IMR-90 (cell line): ENCODE results near the gene HEBP1. TPM values are rescaled to one million over a fixed set of nuclear protein-coding genes. Genes with fewer than 3 reads are reported as not detected.
A peak's percentile ranks its signal among the peaks of the same experiment; 100 is the strongest.

Source experiments
- ATAC-seq: fragments of 200-7000 bp; cut with Tn5 transposase; 2 replicates; pipeline ENCODE4 v1.9.1; 2020; ENCODE audit warnings: low read depth, mild to moderate bottlenecking, moderate library complexity
- BruUV-seq: library from RNA; stranded (reverse); fragments of 400-500 nt; replicated peaks from 2 replicates; lab custom pipeline; 2021; lab: Mats Ljungman, UMichigan
- CTCF ChIA-PET: fragments of 300-600 bp; formaldehyde crosslinking; extraction: SDS; loops from one replicate; lab custom pipeline; 2021; ENCODE audit warnings: antibody characterized with exemption; lab: Yijun Ruan, JAX
- POLR2A ChIA-PET: fragments of 300-600 bp; sonication (Branson Sonifier 250); formaldehyde crosslinking; loops from one replicate; lab custom pipeline; 2022; ENCODE audit warnings: antibody characterized with exemption; ENCODE audit not compliant: unreplicated experiment; lab: Charles Lee
- DNase-seq: peaks from one replicate; pipeline ENCODE4 v3.0.0; 2013
- H2AFZ ChIP-seq: replicated peaks from 2 replicates; pipeline ENCODE3; 2013; ENCODE audit warnings: low read length, mild to moderate bottlenecking; ENCODE audit not compliant: poor library complexity
- H2AK5ac ChIP-seq: 2 replicates; pipeline ENCODE4 v1.6.1; 2013; ENCODE audit warnings: low read depth, low read length, inconsistent platforms
- H2AK9ac ChIP-seq: replicated peaks from 2 replicates; pipeline ENCODE3; 2013; ENCODE audit warnings: mild to moderate bottlenecking, low read depth, low read length, moderate library complexity; ENCODE audit not compliant: poor library complexity
- H2BK120ac ChIP-seq: 2 replicates; pipeline ENCODE4 v1.6.1; 2013; ENCODE audit warnings: low read depth, low read length, inconsistent platforms
- H2BK15ac ChIP-seq: 3 replicates; pipeline ENCODE4 v1.6.1; 2013; ENCODE audit warnings: low read depth, low read length, inconsistent platforms
- H2BK20ac ChIP-seq: 2 replicates; pipeline ENCODE4 v1.6.1; 2013; ENCODE audit warnings: low read depth, mild to moderate bottlenecking, inconsistent platforms, low read length, moderate library complexity
- H2BK5ac ChIP-seq: 2 replicates; pipeline ENCODE4 v1.6.1; 2013; ENCODE audit warnings: mild to moderate bottlenecking, low read depth, low read length, inconsistent platforms; ENCODE audit not compliant: poor library complexity, severe bottlenecking
- H3K14ac ChIP-seq: replicated peaks from 2 replicates; pipeline ENCODE4 v1.6.1; 2013; ENCODE audit warnings: low read depth, low read length, inconsistent platforms
- H3K18ac ChIP-seq: 2 replicates; pipeline ENCODE4 v1.6.1; 2013; ENCODE audit warnings: low read depth, low read length, control low read depth
- H3K23ac ChIP-seq: 2 replicates; pipeline ENCODE4 v1.6.1; 2013; ENCODE audit warnings: low read depth, low read length, inconsistent platforms
- H3K27ac ChIP-seq: 2 replicates; pipeline ENCODE4 v1.5.1; 2013; ENCODE audit warnings: mild to moderate bottlenecking, control low read depth, low read length; ENCODE audit not compliant: insufficient read depth
- H3K27me3 ChIP-seq: 2 replicates; pipeline ENCODE4 v1.6.1; 2013; ENCODE audit warnings: low read length; ENCODE audit not compliant: control insufficient read depth, insufficient read depth
- H3K36me3 ChIP-seq: 2 replicates; pipeline ENCODE4 v1.6.1; 2013; ENCODE audit warnings: low read length, mixed read lengths; ENCODE audit not compliant: control insufficient read depth, insufficient read depth
- H3K4ac ChIP-seq: 2 replicates; pipeline ENCODE4 v1.6.1; 2013; ENCODE audit warnings: low read depth, low read length, inconsistent platforms
- H3K4me1 ChIP-seq: 2 replicates; pipeline ENCODE4 v1.6.1; 2013; ENCODE audit warnings: low read length, mixed read lengths; ENCODE audit not compliant: control insufficient read depth, insufficient read depth
- H3K4me2 ChIP-seq: 2 replicates; pipeline ENCODE4 v1.6.1; 2013; ENCODE audit warnings: low read depth, mild to moderate bottlenecking, control low read depth, low read length, moderate library complexity
- H3K4me3 ChIP-seq: 2 replicates; pipeline ENCODE4 v1.5.1; 2013; ENCODE audit warnings: low read depth, mild to moderate bottlenecking, control low read depth, low read length, moderate library complexity; ENCODE audit not compliant: insufficient read depth
- H3K56ac ChIP-seq: 2 replicates; pipeline ENCODE4 v1.6.1; 2013; ENCODE audit warnings: low read length, inconsistent platforms; ENCODE audit not compliant: insufficient read depth; ENCODE audit errors: extremely low read depth
- H3K79me1 ChIP-seq, 2 experiments: 2 replicates each; pipeline ENCODE4 v1.6.1; 2013; ENCODE audit warnings: low read length in 2 of 2, inconsistent platforms in 1 of 2, low read depth in 1 of 2
- H3K9ac ChIP-seq: 2 replicates; pipeline ENCODE4 v1.6.1; 2013; ENCODE audit warnings: low read depth, low read length, control low read depth
- H3K9me1 ChIP-seq: 2 replicates; pipeline ENCODE4 v1.6.1; 2013; ENCODE audit warnings: low read length, inconsistent platforms; ENCODE audit not compliant: insufficient read depth
- H3K9me3 ChIP-seq: 2 replicates; pipeline ENCODE4 v1.6.1; 2013; ENCODE audit warnings: low read length; ENCODE audit not compliant: control insufficient read depth, insufficient read depth
- H4K20me1 ChIP-seq: 2 replicates; pipeline ENCODE4 v1.6.1; 2013; ENCODE audit warnings: low read length, inconsistent platforms; ENCODE audit not compliant: insufficient read depth
- H4K5ac ChIP-seq: 2 replicates; pipeline ENCODE4 v1.6.1; 2013; ENCODE audit warnings: mild to moderate bottlenecking, low read depth, low read length, control low read depth
- H4K8ac ChIP-seq, 2 experiments: 2 replicates each; pipeline ENCODE4 v1.6.1; 2013; ENCODE audit warnings: low read depth in 2 of 2, low read length in 2 of 2, control low read depth in 1 of 2, inconsistent platforms in 1 of 2
- H4K91ac ChIP-seq: 2 replicates; pipeline ENCODE4 v1.6.1; 2013; ENCODE audit warnings: low read depth, low read length, inconsistent platforms; ENCODE audit not compliant: insufficient read depth
- CEBPB ChIP-seq: IDR thresholded peaks from 2 replicates; pipeline ENCODE4 v1.6.1; 2012; ENCODE audit warnings: low read depth, low read length, improper control_type of control experiment
- WGBS, 2 experiments: methylation state at CpG; one replicate each; pipeline versions ENCODE4 v1.1.5 to v1.1.7; 2013; ENCODE audit warnings: missing lambda C conversion rate in 2 of 2; ENCODE audit not compliant: insufficient read length in 1 of 2; ENCODE audit errors: extremely low coverage in 2 of 2; 5-methylcytosine and 5-hydroxymethylcytosine counted together
- dilution Hi-C: fragments of 300-500 bp; cut with HindIII; formaldehyde crosslinking; loops from one replicate; pipeline ENCODE4 v1.14.3; 2018; ENCODE audit warnings: low sequenced_read_pairs; ENCODE audit not compliant: unreplicated experiment
- in situ Hi-C: fragments of 300-500 bp; cut with MboI; formaldehyde crosslinking; loops from 3 replicates; pipeline ENCODE4 v1.14.3; 2019; ENCODE audit warnings: low sequenced_read_pairs, inconsistent platforms, mixed read lengths
- intact Hi-C: fragments of 100-400 bp; cut with micrococcal nuclease; formaldehyde crosslinking; loops from 2 replicates; pipeline ENCODE4 v1.10.0; 2022
- polyA plus RNA-seq, 3 experiments: library from polyadenylated mRNA; depleted of rRNA; stranded (reverse); fragments of >200 nt; gene quantifications; 2 replicates each; pipeline ENCODE4 v1.2.3, GENCODE V29; 2012; ENCODE audit warnings: low replicate concordance in 1 of 3
- total RNA-seq: library from RNA; depleted of rRNA; stranded (reverse); fragments of >200 nt; gene quantifications from 2 replicates; pipeline ENCODE4 v1.2.3, GENCODE V29; 2012
- TF ChIP-seq, protein P1 (sequence below): conservative IDR thresholded peaks from 2 replicates; pipeline ENCODE4 v1.5.1; 2012; ENCODE audit warnings: mild to moderate bottlenecking, low read depth, low read length, improper control_type of control experiment

The HEBP1 gene
- total and polyA plus RNA-seq, 2 of the 4 experiments (the other 2 are of a cell fraction): 18.8 to 49.2 TPM

DNA sequence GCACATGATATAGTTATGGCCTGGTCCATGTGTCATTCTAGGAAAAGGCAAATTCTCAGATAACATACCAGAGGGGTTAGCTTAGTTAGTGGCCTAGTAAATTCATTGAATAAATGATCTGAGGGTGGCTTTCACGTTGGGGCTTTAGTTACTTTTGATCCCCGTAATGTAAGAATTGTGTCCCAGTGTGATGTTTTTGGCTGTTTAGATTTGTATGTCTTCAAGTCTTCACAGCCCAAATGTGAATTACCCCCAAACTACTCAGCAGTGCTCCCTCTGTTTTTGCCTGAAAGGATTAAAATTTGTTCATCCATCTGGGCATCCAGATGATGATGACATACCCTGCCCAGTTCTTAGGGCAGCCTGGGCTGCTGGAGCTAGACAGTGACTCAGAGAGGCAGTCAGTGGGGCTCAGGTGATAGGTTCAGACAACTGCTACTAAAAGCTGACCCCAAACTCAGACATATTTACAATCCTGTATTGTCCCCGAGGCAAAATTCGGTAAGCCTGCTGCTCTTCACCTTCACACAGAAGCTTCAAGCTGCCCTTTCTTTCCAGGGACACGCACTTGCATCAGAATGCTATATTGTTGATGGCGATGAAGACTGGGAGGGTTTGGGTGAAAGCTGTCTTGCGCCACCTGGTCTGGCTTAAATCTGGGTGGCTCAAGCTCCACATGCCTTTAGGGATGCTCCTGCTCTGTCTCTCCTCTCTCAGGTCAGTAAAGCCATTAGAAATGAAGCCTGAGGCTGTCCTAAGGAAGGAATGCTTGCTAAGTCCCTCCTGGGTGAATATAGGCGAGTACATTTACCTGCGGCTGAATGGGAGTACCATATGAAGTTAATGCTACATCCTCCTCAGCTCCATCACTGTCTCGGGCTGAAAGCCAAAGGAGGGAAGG is 58.4 kb downstream of the HEBP1 start:
- no peak overlapping the region for H2BK20ac ChIP-seq
- H3K9ac ChIP-seq: no peak overlapping the region
- H4K20me1 ChIP-seq: no peaks in the 10 kb centered on the region
- H3K56ac ChIP-seq: no peak overlapping the region
- intact Hi-C loops: loop anchor here (5.0 kb wide), 1 partner anchor 36 kb away; no protein-coding TSS in a partner anchor
- no peaks in the 10 kb centered on the region for H3K36me3 ChIP-seq
- no peaks in the 10 kb centered on the region for H3K9me3 ChIP-seq
- no peak overlapping the region for H3K4me3 ChIP-seq
- dilution Hi-C loops: no loop called here
- H2BK5ac ChIP-seq: no peak overlapping the region
- H3K14ac ChIP-seq: no peak overlapping the region
- no peak overlapping the region for H2BK120ac ChIP-seq
- no peak overlapping the region for H2BK15ac ChIP-seq
- H3K27ac ChIP-seq: no peak overlapping the region
- H3K27me3 ChIP-seq: no peaks in the 10 kb centered on the region
- H4K91ac ChIP-seq: no peak overlapping the region
- H3K4me1 ChIP-seq: peaks cover 2% of the 10 kb centered on the region; the same call in 1 of the 2 replicates
- H3K4ac ChIP-seq: no peak overlapping the region
- H3K79me1 ChIP-seq: no peaks in the 10 kb centered on the region; a peak in 1 of 4 replicates
- TF ChIP-seq, protein P1, sequence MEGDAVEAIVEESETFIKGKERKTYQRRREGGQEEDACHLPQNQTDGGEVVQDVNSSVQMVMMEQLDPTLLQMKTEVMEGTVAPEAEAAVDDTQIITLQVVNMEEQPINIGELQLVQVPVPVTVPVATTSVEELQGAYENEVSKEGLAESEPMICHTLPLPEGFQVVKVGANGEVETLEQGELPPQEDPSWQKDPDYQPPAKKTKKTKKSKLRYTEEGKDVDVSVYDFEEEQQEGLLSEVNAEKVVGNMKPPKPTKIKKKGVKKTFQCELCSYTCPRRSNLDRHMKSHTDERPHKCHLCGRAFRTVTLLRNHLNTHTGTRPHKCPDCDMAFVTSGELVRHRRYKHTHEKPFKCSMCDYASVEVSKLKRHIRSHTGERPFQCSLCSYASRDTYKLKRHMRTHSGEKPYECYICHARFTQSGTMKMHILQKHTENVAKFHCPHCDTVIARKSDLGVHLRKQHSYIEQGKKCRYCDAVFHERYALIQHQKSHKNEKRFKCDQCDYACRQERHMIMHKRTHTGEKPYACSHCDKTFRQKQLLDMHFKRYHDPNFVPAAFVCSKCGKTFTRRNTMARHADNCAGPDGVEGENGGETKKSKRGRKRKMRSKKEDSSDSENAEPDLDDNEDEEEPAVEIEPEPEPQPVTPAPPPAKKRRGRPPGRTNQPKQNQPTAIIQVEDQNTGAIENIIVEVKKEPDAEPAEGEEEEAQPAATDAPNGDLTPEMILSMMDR: no peak
- TF ChIP-seq CEBPB: peak; percentile 46; the same call in 1 of the 2 replicates
- ATAC-seq (no peak), DNase-seq (no peak)
- H4K8ac ChIP-seq: no peak overlapping the region
- H3K23ac ChIP-seq: no peak overlapping the region
- H2AFZ ChIP-seq: no peak overlapping the region
- POLR2A ChIA-PET: no interaction called here
- WGBS, 2 experiments: no CpG with 5 or more reads among the region's 10 CpGs
- H4K5ac ChIP-seq: no peak overlapping the region
- no peak overlapping the region for H3K4me2 ChIP-seq
- no peak overlapping the region for H2AK5ac ChIP-seq
- in situ Hi-C loops: no loop called here
- H3K9me1 ChIP-seq: no peaks in the 10 kb centered on the region
- no peak overlapping the region for H2AK9ac ChIP-seq
- H3K18ac ChIP-seq: no peak overlapping the region
- CTCF ChIA-PET: interaction anchor here (1.6 kb wide), 1 partner anchor 40 kb away, joined by 3 read pairs; no protein-coding TSS in a partner anchor
- BruUV-seq: no TSS peak
